HCT116 (cell line): ENCODE measurements around the gene RPL31.

Source experiments
- CTCF ChIP-seq, 3 experiments: fragments of 200-600 bp in 1 of 3; sonication (generic) in 1 of 3; IDR thresholded peaks in 2 of 3; conservative IDR thresholded peaks in 1 of 3; 2 replicates each; pipeline ENCODE4 v1.5.1; 2012 to 2017; ENCODE audit warnings: low read depth in 2 of 3, low read length in 2 of 3, antibody characterized with exemption in 1 of 3, borderline replicate concordance in 1 of 3, control low read depth in 1 of 3, mild to moderate bottlenecking in 1 of 3, mixed read lengths in 1 of 3, mixed run types in 1 of 3, moderate library complexity in 1 of 3; ENCODE audit not compliant: insufficient read depth in 1 of 3
- POLR2A ChIP-seq: IDR thresholded peaks from 2 replicates; pipeline ENCODE4 v1.7.0; 2011; ENCODE audit warnings: borderline replicate concordance; ENCODE audit not compliant: insufficient read depth, insufficient read length; ENCODE audit errors: extremely low read depth
- RAD21 ChIP-seq: IDR thresholded peaks from 2 replicates; pipeline ENCODE4 v1.6.1; 2012; ENCODE audit warnings: low read depth, mild to moderate bottlenecking
- TCF7L2 ChIP-seq: IDR thresholded peaks from 2 replicates; pipeline ENCODE4 v1.7.0; 2011; ENCODE audit warnings: borderline replicate concordance, inconsistent platforms; ENCODE audit not compliant: insufficient read depth, insufficient read length; ENCODE audit errors: extremely low read depth
- ZFX ChIP-seq: fragments of 450-650 bp; IDR thresholded peaks from 2 replicates; pipeline ENCODE4 v1.6.1; 2017
- TF ChIP-seq, protein P1 (sequence below): IDR thresholded peaks from 2 replicates; pipeline ENCODE4 v1.6.1; 2012
- TF ChIP-seq, protein P2 (sequence below): IDR thresholded peaks from 2 replicates; pipeline ENCODE4 v1.6.1; 2012; ENCODE audit warnings: low read depth

GRCh38 chr2:101053117-101053516, 51.0 kb downstream of the RPL31 start:
- TF ChIP-seq ZFX (no peak), CTCF (IDR thresholded peaks at IDR 0.05 in 2 of 3, conservative IDR thresholded peaks at IDR 0.05 in 1 of 3; ENCODE audit: borderline replicate concordance in 1 of 3, insufficient read depth in 1 of 3, low read depth in 2 of 3, low read length in 2 of 3) (no peak), POLR2A (no peak), TCF7L2 (no peak), RAD21 (no peak)
- TF ChIP-seq, protein P1, sequence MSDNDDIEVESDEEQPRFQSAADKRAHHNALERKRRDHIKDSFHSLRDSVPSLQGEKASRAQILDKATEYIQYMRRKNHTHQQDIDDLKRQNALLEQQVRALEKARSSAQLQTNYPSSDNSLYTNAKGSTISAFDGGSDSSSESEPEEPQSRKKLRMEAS, result no peak
- TF ChIP-seq, protein P2, sequence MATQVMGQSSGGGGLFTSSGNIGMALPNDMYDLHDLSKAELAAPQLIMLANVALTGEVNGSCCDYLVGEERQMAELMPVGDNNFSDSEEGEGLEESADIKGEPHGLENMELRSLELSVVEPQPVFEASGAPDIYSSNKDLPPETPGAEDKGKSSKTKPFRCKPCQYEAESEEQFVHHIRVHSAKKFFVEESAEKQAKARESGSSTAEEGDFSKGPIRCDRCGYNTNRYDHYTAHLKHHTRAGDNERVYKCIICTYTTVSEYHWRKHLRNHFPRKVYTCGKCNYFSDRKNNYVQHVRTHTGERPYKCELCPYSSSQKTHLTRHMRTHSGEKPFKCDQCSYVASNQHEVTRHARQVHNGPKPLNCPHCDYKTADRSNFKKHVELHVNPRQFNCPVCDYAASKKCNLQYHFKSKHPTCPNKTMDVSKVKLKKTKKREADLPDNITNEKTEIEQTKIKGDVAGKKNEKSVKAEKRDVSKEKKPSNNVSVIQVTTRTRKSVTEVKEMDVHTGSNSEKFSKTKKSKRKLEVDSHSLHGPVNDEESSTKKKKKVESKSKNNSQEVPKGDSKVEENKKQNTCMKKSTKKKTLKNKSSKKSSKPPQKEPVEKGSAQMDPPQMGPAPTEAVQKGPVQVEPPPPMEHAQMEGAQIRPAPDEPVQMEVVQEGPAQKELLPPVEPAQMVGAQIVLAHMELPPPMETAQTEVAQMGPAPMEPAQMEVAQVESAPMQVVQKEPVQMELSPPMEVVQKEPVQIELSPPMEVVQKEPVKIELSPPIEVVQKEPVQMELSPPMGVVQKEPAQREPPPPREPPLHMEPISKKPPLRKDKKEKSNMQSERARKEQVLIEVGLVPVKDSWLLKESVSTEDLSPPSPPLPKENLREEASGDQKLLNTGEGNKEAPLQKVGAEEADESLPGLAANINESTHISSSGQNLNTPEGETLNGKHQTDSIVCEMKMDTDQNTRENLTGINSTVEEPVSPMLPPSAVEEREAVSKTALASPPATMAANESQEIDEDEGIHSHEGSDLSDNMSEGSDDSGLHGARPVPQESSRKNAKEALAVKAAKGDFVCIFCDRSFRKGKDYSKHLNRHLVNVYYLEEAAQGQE, result no peak
